GM18499 (cell line): ENCODE measurements around the gene TNFSF11.
A peak's percentile ranks its signal among the peaks of the same experiment; 100 is the strongest.

Source experiments
- ATAC-seq: cut with Tn5 transposase; IDR thresholded peaks from one replicate; pipeline ENCODE4 v1.9.1; 2021; ENCODE audit warnings: moderate number of reproducible peaks; ENCODE audit not compliant: insufficient read depth, unreplicated experiment

TNFSF11 gene

GRCh38 chr13:42574011-42574410, at the start of gene TNFSF11:
Gene TNFSF11, plus strand, starts transcription at chr13:42574152. Its CDS starts 152 bp downstream, at chr13:42574304.
- no peak for ATAC-seq

- no peak for ATAC-seq
Observed at GRCh38 chr13:42524487-42525034, 49.4 kb upstream of the TNFSF11 start.

- no peak for ATAC-seq
Observed at GRCh38 chr13:42525035-42525504, 48.9 kb upstream of the TNFSF11 start.

DNA sequence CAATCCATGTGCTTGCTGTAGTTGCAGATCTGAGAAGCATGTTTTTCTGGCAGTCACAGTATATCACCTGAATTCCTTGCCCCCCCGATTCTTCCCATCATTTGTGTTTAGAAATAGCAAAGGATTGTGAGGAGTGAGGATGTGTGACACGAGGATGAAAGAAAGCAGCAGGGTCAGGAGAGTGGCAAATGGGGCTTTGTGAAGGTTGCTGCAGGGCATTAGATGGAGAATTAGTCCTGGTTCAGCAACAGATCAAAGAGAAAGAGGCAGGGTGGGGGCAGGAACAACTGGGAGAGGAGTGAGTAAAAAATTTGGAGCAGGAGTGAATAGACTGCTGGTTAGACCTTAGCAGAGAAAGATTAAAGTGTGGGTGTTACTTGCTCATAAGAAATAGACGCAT, 47.7 kb upstream of the TNFSF11 start:
- ATAC-seq = no peak

GRCh38 chr13:42526804-42527203, 47.1 kb upstream of the TNFSF11 start:
- ATAC-seq = no peak

DNA sequence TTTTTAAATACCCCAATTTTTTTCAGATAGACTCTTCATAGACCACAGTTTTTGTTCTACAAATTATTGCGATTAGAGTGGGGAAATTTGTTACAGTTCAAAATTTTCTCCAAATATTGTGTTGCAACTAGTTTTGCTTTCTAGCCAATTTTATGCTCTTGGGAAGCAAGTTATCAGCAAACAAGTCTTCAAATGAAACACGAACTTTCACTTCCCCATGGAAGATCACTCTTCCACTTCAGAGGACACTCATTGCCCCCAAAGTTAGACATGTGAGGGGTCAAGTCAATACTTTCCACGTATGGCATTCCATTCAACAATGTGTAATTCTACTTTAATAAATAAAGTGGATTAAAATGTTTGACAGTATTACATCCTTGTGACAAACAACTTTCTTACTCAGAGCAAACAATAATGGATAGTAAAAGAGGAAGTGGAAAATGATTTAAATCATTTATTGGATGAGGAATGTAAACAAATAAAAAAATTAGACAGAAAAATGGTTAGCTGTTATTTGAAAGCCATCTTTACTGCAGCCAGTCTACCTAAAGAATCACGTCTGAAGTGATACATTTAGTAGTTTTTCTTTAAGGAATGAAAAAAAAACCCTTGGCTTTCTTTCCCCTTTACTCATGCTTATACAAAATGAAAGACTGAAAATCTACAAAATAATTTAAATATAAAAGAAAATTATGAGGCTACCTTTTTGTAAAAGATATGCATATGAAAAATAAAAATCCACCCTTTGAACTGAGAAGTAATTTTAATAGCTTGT, 41.2 kb upstream of the TNFSF11 start:
- no peak for ATAC-seq

- ATAC-seq = no peak
Observed at GRCh38 chr13:42533336-42533591, 40.7 kb upstream of the TNFSF11 start.

- no peak for ATAC-seq
Observed at GRCh38 chr13:42534785-42535184, 39.2 kb upstream of the TNFSF11 start.

DNA sequence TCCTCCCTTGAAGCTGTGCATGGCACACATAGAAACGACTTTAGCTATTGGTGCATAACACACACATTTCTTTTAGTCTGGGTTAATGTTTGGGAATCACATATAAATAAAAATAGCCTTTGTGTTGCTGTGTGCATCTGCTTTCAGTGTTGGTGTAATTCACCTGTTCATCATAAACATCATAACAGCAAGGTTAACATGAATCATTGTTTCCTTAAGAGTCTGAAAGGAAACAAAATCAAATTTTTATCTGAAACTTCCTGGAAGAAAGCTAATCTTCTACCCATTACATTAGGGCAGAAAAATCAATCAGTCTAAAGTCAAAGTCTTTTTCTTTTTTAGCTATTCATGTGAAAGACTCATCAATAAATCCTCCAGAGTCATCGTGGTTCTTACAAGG, 35.0 kb upstream of the TNFSF11 start:
- no peak for ATAC-seq

GRCh38 chr13:42539670-42540069, 34.3 kb upstream of the TNFSF11 start:
- no peak for ATAC-seq

- no peak for ATAC-seq
Observed at GRCh38 chr13:42543215-42543797, 30.6 kb upstream of the TNFSF11 start.

- ATAC-seq = no peak
Observed at GRCh38 chr13:42544246-42544926, 29.6 kb upstream of the TNFSF11 start.

- ATAC-seq = no peak
Observed at GRCh38 chr13:42545842-42546241, 28.1 kb upstream of the TNFSF11 start.

- ATAC-seq = no peak
Observed at GRCh38 chr13:42547612-42548011, 26.3 kb upstream of the TNFSF11 start.

DNA sequence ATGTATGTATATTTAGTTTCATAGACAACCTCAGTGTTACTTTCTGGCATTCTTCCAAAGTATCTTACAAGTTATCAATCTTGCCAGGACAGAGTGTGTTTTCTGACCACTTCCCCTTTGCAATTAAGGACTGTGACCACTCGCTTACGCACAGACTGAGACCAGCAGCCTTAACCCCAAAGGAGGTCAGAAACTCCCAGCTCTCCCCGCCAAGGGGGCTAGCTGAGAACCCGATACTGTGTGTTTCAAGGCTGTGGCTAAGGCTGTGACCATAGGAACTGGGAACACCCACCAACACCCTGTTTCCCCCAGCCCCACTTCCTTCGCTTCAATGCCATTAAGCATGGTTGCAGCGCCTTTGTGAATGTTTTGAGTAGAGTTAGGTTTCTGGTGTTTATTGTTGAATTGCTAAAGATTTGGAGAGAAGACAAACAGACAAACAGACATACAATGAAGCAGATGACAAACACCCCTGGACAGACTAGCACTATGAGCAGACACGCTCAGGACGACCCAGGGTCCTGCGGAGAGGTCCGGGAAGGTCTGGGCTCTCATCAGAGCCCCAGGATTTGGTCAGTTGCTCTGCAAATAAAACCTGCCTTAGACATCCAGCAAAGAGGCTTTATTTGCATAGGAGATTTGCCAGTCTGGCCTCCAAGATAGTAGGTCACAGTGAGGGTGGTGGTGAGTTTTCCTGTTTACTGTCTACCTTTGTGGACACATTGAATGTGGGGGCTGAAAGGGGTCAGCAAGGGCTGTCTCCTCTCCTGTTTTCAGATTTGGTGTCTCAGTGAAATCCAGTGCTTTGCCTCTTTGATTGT, 25.0 kb upstream of the TNFSF11 start:
- ATAC-seq = peak; percentile 83

- no peak for ATAC-seq
Observed at GRCh38 chr13:42549552-42549936, 24.4 kb upstream of the TNFSF11 start.

DNA sequence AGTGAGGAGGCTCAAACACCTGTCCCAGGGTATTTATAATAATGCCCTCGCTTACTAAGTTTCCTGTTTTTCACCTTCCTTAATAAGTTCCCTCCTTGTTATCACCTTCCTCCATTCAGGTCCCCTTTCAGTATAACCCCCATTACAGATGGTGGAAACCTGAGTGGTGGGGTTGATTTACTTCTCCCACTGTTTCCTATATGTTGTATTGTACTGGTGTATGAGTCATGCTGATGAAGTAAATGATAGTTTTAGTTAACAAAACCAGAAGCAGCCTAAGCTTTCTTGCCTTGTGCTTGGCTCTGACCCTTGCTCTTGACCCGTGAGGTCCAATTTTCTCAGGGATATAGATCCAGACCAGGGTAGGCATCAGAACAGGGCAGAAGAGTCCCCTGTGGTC, 22.3 kb upstream of the TNFSF11 start:
- ATAC-seq = no peak

DNA sequence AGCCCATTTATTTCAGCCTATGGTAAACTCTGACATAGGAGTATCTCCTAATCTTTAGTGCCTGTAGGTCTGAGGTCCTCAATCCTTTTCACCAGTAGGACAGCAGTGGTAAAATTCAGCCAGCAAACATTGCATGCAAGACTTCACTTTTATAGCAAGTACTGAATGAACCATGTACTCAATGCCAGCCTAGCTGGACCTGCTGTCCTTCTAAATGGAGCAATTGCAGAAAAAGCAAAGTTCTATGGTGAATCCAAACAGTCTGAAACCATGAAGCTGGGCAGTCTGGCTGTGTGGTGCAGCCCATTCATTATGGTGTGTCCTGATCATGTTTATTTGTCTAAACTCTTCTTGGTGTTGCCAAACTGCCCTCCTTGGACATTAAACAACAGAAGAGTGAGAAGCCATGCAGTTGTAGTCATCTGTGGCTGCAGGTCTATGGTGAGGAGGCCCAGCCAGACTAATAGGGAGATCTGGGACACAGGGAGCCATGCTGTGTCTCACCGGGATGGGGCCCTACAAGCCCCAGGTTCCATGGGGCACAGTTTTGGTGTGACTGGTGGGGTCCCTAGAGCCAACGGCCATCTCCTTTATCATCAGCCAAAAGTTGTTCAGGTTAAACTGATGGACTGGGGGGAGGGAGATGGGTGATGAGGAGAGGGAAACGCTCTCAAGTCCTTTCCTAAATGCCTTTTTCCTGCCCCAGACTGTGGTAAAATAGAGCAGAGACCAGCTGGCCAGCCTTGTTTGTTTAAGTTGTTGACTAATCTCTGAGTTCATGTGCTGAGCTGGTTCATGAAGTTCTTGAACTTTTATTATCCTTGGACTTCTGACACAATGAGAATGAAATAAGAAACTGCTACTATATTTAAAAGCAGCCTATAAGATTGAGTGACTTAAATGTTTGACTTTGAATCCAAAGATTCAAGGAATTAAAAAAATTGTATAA, 20.6 kb upstream of the TNFSF11 start:
- no peak for ATAC-seq

DNA sequence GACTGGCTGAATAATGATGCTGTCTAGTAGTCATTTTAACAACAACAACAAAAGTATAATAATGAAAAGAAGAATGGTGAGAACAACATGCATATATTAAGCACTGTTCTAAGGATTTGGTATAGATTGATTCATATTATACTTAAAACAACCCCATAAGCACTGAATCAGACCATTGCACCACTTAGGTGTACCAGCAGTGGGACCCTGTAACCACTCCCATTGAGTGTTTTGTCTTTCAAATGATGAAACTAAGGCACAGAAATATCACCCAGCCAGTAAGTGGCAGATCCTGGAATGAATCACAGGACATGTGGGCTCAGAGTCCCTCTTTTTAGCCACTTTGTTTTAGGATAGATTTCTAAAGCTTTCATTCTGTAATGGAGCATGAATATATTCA, 14.9 kb upstream of the TNFSF11 start:
- no peak for ATAC-seq
